Superior temporal gyrus (tissue), 1 donor: ENCODE results near the gene TMEM89.

Source experiments
- DNase-seq: peaks from one replicate; pipeline ENCODE4 v3.0.0-alpha.2; 2016; ENCODE audit errors: extremely low spot score

TMEM89 gene

GRCh38 chr3:48614044-48614443 is 7.5 kb downstream of the TMEM89 start:
- DNase-seq, result no peak

DNA sequence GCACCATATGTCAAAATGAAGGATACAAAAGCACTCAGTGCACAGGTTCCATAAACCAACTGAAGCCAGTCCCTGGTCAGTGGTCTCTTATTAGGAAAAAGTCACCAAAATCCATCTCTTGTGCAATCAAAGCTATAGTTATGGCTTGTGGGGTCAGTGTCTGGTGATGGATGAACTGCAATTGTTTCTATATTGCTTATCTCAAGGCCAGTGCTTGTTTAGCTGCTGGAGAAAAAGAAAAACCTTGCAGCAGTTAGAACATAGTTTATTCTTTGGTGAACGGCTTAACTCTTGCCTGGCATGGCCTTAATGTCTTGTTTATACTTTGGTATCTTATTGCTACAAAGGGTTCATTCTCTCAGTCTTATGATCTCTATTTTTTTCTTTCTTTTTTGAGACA is 9.3 kb downstream of the TMEM89 start:
- DNase-seq, result no peak

GRCh38 chr3:48609088-48610005 is 12.2 kb downstream of the TMEM89 start, which contains the start of gene UQCRC1:
TSS of gene UQCRC1 (minus strand) at chr3:48609646. CDS start at chr3:48609620, 26 bp downstream.
- DNase-seq, result peak; percentile 92

DNA sequence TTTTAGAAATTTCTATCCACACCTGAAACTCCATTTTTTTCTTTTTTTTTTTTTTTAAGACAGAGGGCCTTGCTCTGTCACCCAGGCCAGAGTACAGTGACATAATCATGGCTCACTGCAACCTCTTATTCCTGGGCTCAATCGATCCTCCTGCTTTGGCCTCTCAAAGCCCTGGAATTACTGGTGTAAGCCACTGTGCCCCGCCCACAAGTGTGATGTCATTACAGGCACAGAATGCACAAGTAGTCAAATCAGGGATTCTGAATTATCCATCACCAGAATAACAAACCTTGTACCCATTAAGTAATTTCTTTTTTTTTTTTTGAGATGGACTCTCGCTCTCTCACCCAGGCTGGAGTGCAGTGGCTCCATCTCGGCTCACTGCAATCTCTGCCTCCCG is 14.1 kb downstream of the TMEM89 start:
- DNase-seq, result no peak

GRCh38 chr3:48601622-48601994 is 20.0 kb downstream of the TMEM89 start:
- DNase-seq, result peak; percentile 35

DNA sequence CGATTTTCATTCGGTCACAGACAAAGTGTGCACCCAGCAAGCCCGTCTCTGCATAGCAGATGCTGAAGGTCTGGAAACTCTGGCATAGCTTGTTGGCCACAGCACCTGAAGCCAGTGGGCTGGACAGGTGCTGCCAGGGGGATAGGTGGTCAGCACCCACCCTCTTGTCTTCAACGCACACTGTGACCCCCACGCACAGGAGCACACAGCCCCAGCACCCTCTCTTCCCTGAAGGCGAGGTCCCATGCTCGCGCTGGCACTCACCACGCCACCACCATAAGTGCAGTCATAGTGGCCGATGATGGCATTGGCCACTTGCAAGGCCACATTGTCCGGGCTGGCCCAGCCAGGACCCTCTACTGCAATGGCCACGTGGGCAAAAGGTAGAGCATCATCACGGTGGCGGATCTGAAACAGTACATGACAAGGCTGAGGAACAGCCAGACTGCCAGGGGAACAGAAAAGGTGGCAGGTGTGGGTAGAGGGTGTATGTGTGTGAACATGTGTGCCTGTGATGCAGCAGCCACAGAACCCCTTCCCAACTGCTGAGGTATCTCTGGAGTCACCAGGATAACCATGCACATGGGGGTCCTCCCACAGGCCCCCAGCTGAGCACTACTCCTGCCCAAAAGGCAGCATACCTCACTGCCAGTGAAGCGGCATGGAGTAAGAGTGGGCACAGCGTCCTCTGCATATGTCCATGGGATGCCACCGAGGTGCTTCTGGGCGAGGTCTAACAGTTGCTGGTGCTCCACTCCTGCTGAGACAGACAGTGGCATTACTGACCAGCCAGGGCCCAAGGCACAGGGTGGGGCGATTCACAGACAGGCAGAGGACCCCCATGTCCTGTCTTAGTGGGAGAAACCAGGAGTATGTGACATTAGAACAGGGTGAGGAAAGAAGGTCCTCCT is 20.6 kb downstream of the TMEM89 start:
- DNase-seq, result no peak

DNA sequence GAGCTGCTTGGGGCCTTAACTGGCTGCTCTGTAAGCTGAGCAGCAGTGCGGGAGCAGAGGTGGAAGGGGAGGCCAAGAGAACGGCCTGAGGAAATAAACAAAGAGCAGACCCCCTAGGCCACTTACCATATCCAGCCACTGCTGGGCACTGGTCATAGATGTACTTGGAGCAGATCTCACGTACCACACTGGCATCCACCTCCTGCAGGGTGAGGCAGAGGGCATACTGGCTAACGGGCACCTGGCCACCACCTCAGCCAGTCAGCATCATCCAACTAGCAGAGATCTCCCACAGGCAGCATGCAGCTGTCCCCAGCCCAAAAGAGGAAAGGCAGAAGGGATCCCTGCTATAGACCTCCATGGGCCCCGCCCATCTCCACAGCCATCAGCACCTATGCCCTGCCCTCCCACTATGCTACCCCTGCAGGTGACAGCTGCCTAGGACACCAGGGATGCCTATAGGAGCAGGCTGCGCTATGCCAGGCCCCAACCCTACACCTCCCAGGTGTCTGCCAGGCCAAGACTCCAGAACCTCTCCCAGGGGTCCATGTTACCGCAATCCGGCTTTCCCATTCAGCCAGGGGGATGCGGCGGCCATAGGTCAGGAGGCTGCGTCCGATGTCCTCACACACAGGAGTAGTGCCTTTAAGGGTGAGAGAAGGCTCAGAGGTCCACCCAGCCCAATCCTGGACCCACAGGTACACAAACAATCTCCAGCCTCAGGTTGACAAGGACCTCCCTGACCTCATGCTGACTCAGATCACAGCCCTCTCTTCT is 21.9 kb downstream of the TMEM89 start:
- DNase-seq, result no peak

DNA sequence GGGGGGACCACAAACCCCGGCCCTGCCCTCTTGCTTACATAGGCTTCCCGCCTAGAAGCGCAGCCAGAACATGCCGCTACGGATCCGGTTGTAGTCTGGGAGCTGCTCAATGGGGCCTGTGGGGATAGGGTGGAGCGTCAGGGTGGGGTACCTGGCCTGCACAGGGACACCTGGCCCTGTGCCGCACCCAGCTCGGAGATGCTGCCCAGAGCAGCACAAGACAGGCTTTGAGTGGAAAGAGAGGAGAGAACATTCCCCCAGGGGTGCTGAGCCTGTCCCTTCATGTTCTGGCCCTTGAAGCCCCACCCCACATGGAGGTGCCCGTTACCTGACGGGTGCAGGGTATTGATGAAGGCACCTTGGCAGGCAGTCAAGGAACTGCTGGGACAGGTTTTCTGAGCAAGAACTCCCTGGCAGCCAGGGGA is 22.5 kb downstream of the TMEM89 start:
- no peak for DNase-seq

DNA sequence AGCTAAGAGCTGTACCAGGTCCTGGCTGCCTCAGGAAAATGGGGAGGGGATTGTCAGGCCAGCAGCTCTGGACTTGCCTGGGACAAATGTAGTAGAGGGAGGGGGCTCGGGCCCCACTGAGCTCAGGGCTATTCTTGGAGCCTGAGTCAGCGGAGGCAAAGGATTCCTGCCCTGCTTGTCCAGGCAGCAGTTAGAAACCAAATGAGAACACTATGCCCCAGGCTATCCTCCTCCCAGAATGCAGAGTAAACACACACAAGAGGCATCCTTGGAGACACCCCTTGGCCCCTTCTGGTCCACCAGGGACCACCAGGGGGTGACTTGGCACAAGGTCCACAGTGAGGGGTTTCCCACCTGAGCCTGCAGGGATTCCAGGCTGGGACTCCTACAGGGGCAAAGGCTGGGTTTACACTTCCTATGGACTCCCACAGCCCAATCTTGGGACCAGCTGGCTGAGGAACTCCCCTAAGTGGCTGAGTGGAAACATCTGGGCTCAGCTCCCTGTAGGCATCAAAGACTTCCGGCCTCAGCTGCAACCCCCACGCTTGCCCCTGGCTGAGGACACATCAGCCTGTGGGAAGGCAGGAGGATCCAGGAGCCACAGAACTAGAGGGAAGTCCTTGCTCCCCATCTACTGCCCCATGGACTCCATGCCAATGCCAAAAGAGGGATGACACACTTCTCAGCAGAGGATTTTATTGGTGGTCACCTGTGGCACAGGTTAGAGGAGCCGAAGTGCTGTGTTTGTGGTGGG is 23.1 kb downstream of the TMEM89 start:
- DNase-seq, result no peak

DNA sequence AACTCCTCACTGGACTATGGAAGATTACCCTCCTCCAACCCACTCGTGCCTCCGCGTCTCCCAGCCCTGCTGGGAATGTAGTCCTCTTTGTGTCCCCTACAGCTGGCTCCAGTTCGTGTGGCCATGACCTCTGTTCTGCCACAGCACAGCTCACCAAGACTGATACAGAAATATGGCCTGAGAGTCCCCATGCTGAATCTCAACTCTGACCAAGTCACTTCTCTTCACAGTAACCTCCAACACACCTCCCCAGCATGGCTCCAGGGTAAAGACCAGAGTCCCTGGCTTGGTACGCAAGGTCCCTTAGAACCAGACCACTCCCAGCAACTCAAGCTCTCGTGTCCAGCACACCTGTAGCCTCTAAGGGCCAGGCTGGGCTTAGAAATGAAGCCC is 24.2 kb downstream of the TMEM89 start:
- DNase-seq, result no peak

DNA sequence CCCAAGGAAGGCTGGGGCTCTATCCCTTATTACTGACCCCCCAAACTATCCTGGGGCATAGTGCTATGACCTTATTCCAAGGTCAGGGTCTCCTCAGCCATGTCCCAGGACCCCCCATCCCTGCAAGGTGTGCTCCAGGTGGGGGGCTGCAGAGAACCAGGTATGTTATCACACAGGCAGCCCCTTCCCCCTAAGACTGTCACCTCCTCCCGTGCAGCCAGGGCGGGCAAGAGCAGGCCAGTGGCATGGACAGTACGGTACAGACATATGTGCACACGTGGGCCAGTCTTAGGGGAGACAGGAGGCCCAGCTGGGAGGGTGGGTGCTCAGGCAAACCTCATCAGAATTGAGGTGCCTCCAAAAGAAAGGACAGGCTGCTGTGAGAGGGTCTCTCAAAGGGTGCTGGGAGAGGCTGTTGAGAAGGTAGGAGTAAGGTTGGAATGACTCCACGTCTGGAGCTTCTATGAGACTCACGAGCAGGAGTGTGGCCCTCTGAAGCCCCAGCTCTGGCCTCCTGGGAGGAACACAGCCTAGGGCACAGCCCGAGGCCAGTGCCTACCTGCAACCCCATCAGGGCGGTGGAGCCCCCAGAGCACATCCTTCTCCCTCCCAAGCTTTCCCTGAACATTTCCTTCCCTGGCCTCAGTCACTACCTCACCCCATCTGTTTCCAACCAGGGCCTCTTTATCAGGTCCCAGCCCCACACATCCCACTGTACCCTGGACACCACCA is 24.7 kb downstream of the TMEM89 start:
- no peak for DNase-seq

GRCh38 chr3:48596157-48596556 is 25.4 kb downstream of the TMEM89 start:
- DNase-seq, result no peak

- no peak for DNase-seq
These were observed 25.9 kb downstream of the TMEM89 start for GRCh38 chr3:48595526-48596121.

DNA sequence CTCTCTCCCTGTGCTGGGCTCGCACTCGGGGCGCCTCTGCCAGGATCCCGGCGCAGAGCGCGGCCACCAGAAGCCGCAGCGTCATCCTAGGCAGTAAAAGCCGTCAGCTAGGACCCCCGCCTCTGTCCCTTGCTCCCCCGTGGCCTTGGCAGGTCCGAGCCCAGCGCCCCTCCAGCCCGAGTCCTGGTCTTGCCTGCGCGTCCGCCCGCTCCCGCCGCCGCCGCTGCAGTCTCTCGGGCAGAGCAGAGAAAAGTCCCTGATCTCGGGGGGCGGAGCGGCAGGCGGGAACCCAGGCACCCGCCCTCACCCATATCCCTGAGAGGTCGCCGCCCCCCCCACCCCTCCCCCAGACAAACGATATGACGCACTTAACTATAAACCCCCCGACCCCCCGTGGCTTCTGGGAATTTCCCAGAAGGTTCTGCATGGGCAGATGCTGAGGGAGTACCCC is 26.5 kb downstream of the TMEM89 start, which contains the start of gene COL7A1:
Gene COL7A1 (minus strand): TSS at position 255 of the 451 bp plus-strand sequence. CDS start 170 bp downstream, at position 85.
- no peak for DNase-seq

- DNase-seq, result no peak
These were observed 27.0 kb downstream of the TMEM89 start for GRCh38 chr3:48594417-48595049.

DNA sequence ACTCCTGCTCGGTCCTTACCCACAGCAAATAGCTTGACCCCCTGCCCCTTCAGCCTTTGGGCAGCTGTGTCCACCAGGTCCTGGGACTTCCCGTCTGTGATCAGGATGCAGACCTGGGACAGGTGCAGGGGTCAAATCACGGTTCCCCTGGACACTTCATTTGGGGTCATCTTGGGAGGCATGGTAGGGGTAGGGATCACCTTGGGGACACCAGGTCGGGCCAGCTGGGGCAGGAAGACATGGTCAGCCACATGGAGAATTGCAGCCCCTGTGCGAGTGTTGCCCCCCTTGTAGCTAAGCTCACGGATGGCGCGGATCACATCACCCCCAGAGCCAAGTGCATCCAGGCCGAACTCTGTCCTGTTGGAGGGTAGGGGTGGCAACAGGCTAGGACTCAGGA is 28.2 kb downstream of the TMEM89 start:
- DNase-seq, result no peak

DNA sequence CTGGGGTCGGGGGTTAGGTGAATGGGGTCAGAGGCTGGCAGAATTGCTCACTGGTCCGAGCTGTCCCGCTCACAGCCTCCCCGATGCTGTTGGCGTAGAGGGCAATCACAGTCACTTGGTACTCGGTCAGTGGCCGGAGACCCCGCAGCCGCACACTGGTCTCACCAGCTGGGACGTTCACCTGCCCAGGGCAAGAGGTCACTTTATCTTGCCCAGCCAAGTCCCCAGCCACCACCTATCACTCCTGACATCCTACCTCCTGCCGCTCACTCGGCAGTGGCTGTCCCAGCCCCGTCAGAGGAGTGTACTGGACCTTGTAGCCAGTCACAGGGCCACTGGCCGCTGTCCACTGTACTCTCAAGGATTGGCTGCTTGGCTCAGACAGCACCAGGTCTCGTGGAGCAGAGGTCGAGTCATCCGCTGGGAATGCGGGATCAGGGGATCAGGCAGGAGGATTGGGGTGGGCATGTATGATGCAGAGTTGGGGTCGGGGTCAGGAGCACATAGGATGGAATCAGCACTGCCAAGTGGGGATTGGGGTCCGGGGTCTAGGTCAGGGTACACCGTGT is 29.0 kb downstream of the TMEM89 start:
- no peak for DNase-seq

- no peak for DNase-seq
These were observed 29.6 kb downstream of the TMEM89 start for GRCh38 chr3:48591886-48592518.
